Middle frontal gyrus (tissue), 1 donor: ENCODE measurements around the gene ABLIM2.

Experiments used
- DNase-seq: peaks from one replicate; pipeline ENCODE4 v3.0.0-alpha.2; 2015; ENCODE audit warnings: low spot score; ENCODE audit errors: extremely low spot score

The ABLIM2 gene

DNA sequence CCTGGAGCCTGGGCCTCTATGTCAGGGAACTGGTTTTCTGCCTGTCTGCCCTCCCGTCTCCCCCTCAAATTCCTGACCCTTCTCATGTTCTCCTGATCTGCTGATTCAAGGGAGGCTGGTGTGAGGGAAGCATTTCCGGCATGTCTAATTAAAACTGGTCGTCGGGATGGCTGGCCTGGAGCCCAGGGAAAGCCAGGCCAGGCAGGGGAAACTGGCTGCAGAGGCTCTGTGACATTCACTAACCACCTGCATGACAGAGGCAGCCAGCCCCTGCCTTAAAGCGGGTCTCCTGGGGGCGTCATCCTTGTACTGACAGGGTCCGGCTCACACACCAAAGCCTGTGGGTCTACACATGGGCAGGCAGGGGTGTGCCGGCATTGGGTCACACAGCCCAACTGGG, 35.2 kb downstream of the ABLIM2 start:
- no peak for DNase-seq

DNA sequence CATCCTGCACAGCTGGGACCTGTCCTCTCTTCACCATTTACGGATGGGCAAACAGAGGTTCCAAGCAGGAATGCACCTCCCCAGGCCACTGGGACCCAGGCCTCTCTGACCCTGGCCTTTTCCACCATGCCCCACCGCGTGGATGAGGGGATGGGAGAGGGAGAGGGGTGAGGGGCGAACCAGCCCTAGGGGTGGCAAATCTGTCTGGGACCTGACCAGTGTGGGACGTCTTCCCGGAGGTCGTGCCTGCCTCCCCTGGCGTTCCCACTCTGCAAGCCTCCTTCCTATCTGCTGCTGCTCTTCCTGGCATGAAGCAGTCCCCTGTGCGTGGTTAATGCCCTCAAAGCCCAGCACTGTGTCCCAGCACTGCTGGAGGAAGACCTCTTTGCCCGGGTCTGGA, 35.9 kb downstream of the ABLIM2 start:
- DNase-seq = no peak

DNA sequence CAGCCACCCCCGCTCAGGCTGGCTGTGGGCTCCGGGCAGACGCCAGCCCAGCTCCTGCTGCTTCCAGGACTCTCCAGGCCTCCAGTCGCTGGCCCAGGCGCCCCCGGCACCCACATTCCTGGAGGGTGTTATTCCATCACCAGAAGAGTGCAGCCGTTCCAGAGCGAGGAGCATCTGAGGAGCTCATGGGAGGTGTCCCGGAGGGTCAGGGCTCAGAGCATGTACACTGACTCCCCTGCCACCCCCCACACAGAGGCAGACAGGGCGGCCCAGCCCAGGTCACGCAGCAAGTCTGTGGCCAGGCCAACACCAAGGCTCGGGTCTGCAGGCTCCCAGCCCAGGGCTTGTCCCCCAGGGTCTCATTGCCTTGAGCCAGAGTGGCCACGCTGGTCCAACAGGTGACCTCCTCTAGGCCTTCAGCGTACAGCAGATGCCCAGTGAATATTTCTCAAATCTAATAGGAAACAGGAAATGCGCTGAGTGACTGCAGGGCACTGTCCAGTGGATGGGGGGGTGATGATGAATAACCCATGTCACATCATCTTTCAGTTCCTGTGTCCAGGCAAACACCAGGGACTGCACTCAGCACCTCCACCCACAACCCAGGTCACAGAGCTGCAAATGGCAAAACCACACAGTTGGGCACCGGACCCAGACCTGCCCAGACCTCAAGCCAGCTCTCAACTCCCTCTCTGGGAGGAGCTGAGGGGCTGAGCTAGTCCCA, 37.2 kb downstream of the ABLIM2 start:
- no peak for DNase-seq

DNA sequence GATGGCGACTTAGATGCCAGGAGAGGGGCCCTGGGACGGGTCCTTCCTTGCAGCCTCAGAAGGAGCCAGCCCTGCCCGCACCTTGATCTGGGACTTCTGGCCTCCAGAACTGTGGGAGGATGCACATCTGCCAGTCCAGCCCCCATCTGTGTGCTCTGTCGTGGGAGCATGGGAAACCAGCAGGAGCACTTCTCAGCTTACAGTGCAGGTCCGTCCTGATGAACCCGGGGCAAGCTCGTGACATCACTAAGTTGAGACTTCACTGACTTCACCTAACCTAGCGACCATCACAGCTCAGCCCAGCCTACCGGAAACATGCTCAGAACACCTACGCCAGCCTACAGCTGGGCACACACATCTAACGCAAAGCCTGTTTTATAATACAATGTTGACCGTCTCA, 38.1 kb downstream of the ABLIM2 start:
- DNase-seq = no peak

DNA sequence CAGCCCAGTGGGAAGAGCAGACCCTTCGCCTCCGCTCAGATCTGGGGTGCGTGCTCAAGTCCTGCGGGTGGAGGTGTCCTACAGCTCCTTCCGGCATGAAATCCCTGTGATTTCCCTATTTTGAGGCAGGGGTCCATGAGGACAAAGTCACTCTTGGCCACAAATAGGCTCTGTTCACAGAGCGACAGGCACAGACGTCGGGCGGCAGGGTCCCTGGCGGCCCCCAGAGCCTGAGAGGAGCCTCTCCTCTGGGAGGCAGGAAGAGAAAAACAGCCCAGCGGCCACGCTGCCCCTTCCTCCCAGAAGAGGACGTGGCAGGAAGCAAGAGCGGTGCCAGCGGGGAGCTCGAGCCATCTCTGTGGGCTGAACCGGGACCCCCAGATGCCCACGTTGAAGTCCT, 38.7 kb downstream of the ABLIM2 start:
- DNase-seq = no peak

DNA sequence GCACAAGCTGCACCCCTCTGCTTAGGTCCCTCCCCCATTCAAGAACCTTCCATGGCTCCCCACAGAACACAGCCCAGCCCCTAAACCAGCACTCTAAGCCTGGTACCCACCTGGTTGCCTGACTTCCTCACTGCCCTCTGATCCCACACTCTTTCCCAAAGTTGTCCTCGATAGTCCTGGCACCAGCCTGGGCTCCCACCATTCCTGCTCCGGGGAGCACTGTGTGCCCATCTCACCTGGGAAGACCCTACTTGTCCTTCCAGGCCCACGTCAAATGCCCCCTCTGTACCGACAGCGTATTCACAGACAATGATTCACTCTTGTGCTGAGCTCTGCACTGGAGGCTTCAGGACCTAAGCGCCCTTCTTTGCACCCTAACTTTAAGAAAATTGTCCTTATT, 40.1 kb downstream of the ABLIM2 start:
- no peak for DNase-seq

DNA sequence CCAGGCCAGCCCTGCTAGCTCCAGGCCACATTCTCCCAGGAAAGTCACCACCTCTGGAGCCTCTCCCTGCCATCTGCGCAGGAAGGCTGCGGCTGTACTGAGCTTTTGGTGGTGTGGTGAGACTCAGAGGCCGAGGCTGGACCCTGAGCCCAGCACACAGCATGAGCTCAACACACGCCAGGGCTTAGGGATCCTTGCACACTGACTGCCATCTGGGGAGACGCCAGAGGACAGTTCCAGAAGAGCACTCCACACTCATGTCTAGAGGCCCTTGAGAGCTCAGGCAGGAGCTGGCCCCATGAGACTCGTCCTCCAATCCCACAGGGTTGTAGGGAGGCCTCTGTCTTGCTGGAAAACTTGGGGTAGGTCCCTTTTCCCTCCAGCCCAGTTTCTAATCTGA, 40.6 kb downstream of the ABLIM2 start:
- no peak for DNase-seq

DNA sequence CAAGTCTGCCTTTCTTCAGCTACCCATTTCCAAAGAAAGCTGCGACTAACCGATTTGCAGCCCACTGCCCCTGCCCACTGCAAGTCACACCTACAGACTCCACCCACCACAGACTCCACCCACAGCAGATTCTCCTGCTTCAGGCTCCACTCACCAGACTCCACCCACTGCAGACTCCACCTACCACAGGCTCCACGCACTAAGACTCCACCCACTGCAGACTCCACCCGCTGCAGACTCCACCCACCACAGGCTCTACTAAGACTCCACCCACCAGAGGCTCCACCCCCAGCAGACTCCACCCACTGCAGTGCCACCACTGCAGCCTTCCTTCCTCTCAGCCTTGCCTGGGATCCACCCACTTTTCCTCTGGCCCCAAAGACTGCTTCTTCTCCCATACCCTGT, 41.3 kb downstream of the ABLIM2 start:
- DNase-seq = no peak

DNA sequence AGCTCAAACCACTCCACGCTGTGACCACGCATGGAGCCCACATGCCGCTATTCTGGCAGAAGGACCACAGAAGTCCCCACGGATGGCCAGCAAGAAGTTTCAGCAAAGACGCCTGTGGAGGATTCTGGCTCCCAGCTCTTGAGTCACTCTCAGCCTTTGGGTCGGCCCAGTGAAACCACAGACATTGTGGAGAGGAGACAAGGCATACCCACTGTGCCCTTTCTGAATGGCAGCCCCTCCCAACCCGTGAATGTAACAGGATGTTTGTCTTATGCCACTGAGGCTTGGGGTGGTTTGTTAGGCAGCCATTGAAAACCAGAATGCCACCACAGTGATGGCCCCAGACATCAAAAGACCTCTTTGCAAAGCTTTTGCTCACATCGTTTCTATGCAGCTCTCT, 42.7 kb downstream of the ABLIM2 start:
- no peak for DNase-seq

DNA sequence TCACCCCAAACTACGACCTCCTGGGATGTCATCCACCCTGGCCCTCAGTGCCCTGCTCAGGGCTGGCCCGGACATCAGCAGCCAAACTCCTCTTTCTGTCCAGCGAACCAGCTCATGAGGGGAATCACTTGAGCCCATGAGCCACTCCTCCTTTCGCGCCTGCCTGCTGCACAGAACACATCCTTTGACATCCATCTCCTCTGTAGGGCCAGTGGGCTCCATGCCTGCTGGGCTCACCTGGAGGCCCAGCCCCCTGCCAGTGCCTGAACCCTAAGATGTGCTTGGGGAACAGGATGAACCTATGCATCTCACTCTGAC, 43.5 kb downstream of the ABLIM2 start:
- no peak for DNase-seq

DNA sequence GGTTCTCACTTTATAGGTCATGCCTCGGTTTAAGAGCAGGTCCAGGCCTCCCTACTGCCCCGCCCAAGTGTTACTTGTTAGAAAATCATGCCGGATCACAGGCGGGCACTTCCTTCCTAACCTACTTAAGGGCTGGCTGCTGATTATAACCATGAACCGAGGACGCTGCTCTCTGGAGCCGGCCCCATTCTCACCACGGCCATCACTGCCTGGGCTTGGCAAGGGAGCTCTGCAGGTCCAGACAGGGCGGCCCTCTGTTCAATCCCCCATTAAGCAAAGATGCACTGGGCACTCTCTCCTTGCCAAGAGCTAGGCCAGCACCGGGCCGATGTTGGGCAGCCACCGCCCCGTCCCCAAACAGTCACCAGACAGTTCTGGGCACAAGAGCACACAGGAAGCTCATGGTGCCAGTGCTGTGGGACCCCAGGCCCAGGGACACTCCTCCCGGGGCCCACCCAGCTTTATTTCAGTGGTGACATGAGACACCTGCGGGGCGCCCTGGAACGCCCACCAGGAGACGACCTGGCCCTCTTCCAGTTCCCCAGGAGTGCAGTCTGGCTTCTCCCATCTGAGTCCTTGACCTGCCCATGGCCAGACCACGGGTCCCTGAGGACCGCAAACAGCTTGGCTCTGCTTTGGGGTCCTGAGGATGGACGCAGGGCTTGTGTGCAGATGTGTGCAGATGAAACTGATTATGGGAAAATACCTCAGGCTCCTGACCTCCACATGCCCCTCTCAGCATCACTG, 44.0 kb downstream of the ABLIM2 start:
- DNase-seq = no peak

DNA sequence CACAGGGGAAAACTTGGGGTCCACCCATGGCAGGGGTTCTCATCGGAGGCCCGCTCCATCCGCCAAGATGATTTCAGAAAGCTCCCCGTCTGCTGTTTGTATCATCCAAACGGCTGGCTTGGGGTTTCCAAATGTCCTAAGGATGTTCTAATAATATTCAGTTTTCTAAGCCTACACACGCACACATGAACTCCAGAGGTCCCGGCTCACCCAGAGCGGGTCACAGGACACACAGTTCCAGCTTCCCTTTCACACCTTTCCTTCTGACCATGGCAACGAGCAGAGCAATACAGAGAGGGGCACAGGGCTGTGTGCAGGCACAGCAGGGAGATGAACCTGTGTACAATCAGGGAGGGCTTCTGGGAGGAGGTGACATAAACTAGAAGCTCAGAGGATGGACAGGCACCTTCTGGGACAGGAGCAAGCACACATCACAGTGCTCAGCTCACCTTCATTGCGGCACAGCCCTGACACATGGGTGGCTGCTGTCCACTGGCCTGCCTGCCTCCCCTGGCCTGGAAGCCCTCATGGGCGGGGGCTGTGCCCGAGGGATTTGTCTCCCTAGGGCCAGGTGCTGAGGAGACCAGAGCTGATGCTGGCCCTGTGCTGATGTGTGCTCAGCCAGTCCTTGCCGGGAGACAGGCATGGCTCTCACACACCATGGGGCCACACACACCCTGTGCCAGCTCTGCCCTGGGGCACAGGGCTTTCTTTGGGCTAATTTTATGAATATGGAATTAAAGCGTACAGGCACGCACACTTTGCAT, 44.8 kb downstream of the ABLIM2 start:
- DNase-seq = no peak

DNA sequence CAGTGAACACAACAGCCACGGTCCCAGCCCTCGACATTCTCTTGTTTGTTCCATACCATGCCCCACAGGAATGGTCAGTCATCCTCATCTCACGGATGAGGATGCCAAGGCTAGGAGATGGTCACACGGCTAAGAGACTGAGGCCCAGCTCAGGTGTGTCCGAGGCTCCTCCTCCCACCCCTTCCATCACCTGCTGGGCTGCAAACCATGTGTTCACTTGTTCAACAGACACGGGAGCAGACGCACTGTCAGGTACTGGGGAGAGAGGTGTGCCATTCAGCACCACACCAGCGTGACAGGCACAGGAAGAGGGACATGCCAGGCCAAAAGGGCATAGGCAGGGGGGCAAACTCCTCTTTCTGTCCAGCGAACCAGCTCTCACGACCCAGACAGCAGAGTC, 45.9 kb downstream of the ABLIM2 start:
- DNase-seq = no peak

DNA sequence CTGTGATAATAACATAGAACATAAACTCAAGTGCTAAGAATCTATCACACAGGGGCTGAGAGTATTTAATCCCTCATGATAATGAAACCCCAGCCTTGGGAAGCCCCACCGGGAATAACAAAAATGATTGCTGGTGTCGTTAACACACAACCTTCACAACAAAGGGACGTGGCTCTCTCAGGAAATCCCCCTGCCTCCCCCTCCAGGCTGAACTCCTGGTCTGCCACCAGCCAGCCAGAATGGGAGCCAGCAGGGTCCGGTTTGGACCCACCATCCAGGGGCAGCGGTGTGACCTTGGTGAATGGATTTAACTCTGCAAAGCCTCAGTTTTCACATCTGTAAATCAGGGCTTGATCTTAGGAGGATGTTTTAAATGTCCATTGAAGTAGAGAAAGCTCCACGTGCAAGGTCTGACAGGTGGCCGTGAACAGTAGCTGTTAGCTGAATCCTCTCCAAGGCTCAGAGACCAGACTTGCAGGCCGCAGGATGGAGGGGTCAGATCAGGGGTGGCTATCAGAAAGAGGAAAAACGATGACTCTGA, 46.5 kb downstream of the ABLIM2 start:
- DNase-seq = no peak

DNA sequence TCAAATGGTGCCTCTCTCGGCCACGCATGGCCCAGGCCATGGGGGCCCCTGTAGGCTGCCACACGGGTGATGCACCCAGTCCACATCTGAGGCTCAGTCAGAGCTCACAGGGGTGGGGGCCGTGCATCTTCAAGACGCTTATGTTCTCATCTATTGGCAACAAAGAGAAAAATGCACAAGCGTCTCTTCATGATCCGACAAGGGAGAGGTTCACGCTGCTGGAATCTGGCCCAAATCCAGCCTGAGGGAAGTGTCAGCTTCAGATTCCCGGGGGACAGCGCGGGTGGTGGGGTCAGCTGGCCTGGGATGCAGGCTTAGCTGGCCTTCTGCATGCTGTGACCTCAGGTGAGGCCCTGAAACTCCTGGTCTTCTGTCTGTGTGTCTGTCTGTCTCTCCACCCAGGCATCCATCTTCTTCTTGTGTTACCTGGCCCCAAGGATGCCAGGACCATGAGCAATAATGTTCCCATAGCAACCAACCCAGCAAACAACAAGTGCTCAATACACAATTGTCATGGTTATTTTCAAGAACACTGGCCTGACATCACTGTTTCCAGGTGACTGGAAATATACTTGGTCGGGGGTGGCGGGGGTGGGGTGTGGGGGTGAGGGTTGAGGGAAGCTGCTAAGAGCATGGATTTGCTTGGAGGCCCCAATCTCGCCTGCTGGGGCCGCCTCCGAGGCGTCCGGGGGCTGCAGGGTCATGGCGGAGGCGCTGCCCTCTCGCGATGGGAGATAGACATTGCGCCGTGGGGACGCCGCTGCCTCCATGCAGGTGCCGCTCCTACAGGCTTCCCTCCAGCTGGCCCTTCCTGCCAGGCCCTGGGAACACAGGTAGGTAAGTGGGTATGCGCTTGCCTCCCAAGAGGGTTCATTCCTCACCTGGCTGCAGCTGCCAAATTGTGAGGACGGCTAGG, 48.3 kb downstream of the ABLIM2 start:
- no peak for DNase-seq

DNA sequence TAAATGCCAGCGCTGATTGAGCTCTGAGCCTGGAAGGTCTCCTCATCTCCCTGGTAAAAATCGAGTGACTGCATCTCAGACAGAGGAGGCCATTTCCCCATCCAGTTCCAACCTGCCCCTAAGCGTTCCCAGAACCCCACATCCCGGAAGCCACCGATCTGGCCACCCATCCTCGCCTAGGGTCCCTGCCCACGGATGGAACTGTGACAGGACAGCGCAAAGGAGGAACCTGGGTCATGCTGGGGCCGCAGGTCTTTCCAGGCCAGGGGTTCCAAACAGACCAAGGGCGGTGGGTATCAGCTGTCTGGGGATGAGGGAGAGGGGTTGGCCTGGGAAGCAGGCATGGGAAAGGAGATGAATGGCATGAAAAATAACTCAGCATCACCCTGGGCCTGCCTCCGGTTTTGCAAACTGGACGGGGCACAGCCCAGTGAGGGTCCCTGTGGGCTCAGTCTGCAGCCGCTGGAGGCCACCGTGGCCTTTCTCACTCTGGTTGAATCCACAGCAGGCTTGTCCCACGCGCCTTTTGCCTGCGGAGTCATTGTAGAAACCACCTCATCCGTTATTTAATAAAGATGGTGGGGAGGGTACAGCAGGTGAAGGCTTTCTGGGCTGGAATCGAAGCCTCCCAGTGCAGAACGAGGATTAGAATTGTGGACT, 49.1 kb downstream of the ABLIM2 start:
- no peak for DNase-seq

DNA sequence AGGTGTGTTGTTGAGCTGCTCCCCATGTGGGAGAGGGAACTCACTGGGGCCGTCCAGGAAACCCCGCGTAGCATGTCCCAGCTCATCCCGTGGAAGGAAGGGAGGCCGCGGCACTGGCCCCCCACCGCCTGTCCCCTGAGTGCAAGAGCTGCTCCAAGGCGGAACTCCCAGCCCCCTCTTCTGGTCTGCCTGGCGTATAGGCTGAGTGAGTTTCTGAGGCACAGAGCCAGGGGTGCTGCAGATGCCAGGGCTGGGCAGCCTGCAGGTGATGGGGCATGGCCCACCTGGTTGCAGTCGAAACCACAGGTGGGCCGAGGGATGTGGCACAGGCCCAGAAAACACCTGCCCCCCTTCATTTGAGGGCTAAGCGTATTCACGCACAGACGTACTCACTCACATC, 49.6 kb downstream of the ABLIM2 start:
- DNase-seq = no peak

DNA sequence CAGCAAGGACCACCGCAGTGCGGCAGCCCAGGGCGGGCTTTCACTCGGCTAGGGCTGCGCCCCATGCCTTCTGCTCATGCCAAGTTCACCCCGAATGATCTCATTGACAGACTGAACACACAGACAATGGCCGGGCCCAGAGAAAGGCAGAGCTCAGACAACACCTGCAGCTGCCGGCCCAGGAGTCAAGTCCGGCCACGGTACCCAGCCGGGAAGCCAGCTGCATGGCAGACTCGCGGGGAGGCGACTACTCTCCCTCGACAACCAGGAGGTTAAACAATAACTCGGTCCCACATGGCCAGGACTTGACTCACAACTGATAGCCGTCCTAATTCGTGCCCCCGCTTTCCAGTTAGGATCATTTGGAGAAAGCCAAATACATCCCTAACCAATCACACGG, 50.4 kb downstream of the ABLIM2 start:
- no peak for DNase-seq

DNA sequence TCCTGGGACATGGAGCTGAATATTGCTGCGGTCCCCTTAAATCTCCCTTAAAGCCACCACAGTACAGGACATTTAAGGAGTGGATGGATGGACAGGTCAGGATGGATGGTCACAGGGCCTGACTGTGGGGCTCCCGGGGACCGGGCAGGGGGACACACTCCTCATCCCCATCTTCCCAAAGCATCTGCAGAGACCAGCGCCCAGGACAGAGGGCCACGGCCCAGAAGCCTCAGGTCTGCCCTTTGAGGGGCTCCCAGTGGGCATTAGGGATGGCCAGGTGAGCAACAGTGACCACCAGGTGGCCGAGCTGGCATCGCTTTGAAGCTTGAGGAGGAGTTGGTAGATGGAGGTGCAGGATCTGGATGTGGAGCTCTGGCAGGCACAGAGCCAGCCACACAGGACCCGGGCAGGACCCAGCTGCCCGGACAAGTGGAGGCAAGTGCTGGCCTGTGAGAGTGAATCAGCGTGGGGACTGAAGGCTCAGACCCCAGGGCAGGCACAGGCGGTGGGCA, 51.4 kb downstream of the ABLIM2 start:
- DNase-seq = no peak

DNA sequence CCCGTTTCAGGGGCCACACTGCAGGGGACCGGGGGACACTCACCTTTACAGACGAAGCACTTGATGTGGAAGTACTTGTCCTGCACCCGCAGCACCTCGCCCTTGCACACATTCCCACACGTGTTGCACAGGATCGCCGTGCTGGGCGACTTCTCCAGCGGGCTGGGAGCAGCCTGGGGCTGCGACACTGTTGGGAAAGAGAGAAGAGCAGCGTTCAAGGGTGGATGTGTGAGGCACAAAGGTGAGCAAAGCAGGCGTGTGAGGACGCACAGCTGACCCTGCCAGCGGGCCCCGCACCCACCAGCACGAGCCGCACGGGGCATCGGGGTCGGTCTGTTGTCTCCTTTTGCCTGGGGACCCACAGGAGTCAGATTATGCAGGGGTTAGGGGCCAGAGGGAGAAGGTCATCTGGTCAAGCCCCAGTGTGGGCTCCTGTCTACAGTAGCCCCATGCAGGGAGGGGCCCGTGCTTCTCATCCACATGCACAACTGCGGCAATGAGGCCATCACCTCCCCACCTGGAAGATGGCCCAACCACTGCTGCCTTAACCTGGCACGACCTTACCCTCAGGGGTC, 52.1 kb downstream of the ABLIM2 start:
- DNase-seq = no peak
